GM18520 (cell line): Measurements from ENCODE around the gene C9orf78.

Source experiments
- ATAC-seq: cut with Tn5 transposase; IDR thresholded peaks from one replicate; pipeline ENCODE4 v1.9.1; 2021; ENCODE audit not compliant: unreplicated experiment

The C9orf78 gene, protein sequence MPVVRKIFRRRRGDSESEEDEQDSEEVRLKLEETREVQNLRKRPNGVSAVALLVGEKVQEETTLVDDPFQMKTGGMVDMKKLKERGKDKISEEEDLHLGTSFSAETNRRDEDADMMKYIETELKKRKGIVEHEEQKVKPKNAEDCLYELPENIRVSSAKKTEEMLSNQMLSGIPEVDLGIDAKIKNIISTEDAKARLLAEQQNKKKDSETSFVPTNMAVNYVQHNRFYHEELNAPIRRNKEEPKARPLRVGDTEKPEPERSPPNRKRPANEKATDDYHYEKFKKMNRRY

DNA sequence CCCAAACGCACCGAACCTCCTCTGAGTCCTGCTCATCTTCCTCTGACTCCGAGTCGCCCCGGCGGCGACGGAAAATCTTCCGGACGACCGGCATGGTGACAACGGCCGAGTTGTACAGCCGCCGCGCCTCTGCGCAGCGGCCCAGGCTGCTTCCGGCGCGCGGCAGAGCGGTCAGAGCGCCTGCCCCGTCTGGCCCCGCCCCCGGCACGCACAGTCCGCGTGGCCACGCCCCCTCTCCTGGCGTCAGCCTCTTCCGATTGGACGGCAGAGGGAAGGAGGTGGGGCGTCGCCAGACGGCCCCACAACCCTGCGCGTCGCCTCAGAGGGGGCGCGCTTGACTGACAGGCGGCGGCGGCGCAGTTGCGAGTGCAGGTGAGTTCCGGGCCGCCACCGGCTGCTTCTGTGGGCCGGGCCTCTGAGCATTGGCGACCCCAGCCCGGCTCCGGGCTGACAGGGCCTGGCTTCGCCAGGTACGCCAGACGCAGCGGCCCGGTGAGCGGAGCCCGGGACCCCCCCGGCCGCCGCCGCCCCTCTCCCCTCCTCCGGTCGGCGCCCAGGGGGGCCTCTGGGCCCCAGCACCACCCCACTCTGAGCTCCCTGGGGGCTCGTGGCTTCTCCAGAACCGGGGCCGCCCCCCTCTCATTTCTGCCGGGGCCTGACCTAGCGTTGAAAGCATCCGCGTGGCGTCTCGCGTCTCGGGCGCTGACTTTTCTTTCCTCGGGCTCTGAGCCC is at the start of gene C9orf78, which contains the start of gene USP20:
C9orf78 (minus strand) TSS at position 148 of the 732 bp plus-strand sequence; CDS start at position 94, 54 bp downstream.
USP20 (plus strand) TSS at position 331 of the 732 bp plus-strand sequence. CDS start 17,098 bp downstream, outside the sequence.
- ATAC-seq, result peak; percentile 88

DNA sequence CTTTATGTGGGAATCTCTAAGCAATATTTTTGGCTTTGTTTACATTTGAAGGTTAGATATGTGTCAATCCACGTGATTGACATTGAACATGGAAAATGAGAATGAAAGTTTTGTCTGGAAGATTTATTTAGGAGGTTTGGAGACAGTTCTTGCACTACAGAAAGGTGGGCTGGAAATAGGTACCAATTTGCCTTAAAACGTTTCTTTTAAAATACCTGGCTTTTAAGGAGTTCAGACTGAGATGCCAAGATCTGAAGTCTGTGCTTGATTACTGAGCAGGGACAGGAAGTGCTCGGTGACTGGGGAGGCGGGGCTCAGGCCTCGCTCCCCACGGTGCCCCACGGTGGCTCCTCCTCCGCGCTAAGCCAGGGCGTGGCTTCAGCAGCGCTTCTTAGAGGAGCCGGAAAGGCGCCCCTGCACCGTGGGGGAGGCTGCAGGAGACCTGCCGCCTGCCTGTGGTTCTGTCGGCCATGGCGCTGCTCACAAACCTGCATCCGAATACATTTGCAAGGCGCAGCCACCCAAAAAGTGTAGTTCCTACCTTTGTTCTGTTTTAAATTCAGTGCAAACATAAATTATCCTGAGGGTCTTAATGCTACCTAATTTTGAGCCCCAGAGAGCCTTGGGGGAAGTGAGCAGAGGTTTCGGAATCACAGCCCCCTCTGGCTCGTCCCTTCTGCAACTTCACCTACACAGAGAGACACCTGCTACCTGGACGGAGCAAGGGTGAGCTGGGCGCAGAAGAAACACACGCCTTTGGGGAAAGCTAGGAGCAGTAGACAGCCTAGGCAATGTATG is 49.3 kb upstream of the C9orf78 start:
- peak; percentile 35 for ATAC-seq

DNA sequence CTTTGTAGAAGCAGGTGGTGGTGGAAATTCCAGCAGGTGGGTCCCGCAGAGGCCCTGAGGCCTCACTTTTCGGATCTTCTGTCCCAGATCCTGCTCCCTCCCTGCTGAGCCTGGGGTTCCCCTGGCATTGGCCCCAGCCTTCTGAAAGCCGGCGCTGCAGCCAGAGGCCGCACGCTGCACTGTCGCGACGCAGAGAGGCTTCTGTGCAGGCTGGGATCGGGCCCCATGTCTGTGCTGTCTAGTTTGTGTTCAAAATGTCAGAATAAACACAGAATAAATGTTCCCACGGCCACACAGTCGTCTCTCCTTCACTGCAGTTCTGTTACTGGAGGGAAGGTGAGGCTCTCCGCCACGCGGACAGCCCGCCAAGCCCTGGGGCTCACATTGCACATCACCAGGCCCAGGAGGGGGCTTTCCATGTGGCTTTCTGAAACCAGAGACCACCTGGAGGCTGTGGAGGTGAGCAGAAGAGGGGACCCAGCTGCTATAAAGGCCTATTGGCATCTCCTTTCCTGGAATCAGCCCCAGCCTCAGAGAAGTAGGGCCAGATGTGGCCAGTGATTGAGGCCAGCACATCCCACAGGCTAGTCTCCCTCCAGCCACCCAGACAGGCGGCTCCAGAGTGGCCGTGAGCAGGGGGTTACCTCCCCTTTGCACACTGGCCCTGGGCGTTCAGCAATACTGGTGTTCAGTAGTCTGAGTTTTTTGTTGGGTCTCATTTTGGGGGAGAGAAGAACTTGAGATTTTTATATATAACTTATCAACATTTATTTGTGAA is 46.7 kb upstream of the C9orf78 start:
- ATAC-seq, result no peak

DNA sequence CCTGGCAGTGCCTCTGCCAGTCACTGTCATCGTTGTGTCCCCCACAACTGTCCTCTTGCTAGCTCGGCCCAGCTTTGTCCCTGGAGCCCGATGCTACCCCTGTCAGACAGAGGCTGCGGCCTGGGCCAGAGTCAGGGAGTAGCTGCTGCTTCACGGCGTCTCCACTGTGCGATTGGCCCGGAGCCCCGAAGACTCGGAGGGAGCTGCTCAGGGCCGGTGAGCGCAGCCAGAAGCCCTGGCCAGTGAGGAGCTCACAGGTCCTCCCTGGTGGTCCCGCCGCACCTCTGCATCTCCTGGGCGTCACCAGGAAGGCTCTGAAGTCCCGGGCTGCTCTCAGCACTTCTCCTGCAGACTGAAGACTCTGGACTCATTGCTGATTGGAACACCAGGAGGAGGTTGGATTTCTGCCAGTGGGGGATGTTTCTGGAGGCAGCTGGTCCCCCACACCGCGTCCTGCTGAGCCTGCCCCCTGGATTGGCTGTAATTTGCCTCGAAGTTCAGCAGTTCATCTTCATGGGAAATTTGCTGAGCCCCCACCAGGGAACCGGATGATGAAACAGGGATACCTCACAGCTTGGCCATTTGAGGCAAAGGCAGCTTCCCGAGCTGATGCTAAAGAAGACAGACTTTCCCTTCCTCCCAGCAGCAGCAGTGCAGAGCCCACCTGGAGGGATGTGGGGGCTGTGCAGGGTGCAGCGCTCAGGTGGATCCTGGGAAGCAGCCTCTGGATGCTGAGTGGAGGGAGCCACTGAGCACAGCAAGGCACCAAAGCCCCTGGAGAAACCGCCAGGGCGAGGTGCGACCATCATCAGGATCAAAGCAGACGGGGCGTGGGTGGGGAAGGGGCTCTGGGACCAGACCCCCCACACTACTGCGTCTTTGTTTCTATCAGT is 45.8 kb upstream of the C9orf78 start:
- ATAC-seq, result no peak

DNA sequence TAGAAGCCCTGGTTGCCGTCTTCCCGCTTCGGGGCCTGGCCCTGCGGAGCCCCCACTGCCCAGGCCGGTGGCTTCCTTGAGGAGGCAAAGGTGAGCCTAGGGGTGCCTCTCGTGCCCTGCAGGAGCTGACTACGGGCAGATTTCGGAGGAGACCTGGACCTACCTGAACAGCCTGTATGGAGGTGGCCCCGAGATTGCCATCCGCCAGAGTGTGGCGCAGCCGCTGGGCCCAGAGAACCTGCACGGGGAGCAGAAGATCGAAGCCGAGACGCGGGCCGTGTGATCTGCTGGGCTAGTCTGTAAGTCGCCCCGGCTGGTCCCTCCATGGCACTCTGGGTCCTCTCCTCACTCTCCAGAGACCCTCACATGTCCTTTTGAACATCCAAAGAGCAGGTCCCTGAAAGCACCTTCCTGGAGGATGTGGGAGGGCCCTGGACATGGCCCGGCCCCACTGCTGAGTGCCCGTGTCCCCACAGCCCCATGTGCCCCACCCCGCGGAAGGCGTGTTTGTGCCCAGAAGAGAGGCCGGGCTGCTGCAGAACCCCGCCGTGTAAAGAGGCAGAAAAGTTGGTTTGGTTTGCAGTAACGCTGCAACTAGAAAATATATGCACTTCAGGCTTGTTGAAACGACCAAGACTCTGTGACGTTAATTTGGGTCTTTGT is 45.0 kb upstream of the C9orf78 start:
- no peak for ATAC-seq

DNA sequence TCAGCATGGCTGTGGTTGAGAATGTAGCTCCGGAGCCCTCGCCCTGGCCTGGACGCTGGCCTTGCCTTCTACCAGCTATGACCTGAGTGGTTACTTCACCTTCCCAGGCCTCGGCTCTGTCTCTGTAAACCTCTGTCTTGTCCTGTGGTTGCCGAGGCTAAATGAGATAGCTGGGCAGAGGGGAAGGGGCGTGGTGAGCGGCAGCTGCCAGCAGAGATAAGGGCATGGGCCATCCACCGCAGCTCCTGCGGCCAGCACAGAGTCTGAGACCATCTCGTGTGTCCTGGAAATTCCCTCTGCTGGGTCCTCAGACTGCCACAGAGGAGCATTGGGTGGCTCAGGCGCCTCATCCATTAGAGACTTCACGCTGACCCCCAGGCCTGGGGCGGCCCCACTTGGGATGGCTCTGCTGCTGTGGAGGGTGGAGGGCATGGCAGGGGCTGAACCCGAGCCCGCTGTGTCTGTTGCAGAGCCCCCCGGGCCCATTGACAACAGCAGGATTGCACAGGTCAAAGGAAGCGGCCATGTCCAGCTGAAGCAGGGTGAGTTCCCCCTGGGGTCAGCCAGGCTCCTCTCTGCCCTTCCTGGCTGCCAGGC is 44.1 kb upstream of the C9orf78 start:
- no peak for ATAC-seq

DNA sequence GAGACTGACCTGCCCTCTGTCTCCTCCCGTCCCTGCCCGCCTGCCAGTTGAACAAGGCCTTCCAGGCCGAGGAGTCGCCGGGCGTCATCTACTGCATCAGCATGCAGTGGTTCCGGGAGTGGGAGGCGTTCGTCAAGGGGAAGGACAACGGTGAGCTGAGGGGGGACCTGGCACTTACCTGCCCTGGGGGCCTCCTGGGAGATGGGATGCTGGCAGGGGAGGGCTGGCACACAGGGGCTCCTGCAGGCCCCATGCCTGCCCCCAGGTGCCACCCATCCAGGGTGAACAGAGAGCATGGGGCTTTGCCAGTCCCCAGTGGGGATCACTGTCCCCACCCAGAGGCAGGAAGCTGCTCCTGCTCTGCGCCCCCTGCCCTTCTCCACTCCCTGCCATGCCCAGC is 43.2 kb upstream of the C9orf78 start:
- no peak for ATAC-seq

DNA sequence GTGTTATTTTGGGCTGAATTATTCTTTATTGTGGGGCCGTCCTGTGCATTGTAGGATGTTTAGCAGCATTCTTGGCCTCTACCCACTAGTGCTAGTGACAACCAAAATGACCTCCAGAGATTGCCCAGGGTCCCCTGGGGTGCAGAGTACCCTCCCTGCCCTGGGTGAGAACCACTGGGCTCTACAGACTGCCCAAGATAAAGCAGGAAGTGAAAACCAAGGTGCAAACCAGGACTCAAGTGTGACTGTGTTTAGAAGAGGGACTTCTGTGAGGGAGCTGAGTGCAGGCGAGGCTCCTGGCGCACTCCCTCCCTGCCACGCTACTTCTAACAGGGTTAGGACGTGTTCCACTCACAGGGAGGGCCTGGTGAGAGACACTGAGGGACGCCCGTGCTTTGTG is 41.7 kb upstream of the C9orf78 start:
- no peak for ATAC-seq

DNA sequence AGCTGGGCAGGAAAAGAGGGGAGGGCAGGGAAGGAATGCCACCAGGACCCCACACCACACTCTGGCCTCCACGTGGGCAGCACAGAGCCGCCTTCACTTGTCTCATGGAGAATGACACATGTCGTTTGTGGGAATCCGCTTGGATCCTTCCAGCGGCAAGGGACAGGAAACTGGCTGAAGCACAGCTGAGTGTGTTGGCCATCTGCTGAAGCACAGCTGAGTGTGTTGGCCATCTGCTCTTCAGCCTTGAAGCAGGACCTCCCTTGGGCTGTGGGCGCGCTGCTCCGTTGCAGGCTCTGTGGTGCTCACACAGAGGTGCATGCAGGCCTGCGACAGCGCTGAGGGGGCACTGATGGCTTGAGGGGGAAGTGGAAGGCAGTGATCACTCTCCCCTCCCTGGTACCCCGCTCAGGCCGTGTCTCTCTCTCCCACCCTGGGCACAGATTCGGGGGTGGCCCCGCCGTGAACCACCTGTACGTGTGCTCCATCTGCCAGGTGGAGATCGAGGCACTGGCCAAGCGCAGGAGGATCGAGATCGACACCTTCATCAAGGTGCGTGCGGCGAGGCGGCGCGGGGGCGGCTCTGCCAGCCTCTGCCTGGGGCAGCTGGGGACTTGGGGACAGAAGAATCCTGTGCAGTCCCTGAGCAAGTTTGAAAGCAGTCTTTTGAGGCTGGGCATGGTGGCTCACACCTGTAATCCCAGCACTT is 40.8 kb upstream of the C9orf78 start:
- no peak for ATAC-seq

DNA sequence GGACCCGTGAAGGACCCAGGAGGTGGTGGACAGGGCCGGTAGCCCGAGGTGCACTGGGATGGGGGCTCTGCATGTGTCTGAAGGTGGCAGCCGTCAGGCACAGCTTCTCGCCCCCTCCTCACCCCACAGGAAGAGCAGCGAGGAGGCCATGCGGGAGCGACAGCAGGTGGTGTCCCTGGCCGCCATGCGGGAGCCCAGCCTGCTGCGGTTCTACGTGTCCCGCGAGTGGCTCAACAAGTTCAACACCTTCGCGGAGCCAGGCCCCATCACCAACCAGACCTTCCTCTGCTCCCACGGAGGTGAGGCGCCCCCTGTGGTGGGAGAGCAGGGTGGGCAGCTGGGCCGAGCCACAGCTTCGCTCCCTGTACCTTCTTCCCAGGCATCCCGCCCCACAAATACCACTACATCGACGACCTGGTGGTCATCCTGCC is 40.1 kb upstream of the C9orf78 start:
- no peak for ATAC-seq

DNA sequence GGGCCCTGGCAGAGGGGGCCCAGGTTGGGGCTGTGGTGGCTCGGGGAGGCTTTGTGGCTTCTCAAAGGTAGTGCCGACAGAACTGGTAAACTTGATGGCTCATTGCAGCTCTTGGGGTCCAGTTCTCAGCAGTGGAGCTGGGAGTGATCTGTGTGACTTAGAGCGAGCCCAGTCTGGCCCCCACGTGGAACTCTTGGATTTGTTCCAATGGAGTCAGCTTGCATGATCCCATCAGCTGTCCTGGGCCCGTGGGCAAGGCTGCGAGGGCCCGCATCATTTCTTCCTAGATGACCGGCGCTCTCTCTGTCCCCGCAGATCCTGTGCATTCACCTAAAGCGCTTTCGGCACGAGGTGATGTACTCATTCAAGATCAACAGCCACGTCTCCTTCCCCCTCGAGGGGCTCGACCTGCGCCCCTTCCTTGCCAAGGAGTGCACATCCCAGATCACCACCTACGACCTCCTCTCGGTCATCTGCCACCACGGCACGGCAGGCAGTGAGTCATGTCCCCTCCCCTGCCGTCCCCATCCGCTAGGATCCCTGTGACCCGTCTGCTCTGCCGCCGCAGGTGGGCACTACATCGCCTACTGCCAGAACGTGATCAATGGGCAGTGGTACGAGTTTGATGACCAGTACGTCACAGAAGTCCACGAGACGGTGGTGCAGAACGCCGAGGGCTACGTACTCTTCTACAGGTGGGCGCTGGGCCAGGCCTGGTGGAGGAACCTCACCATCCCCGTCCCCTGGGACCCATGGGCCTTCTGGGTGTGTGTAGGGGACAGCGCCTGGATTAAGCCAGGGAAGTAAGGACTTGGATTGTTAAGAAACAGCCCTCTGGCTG is 39.4 kb upstream of the C9orf78 start:
- no peak for ATAC-seq

DNA sequence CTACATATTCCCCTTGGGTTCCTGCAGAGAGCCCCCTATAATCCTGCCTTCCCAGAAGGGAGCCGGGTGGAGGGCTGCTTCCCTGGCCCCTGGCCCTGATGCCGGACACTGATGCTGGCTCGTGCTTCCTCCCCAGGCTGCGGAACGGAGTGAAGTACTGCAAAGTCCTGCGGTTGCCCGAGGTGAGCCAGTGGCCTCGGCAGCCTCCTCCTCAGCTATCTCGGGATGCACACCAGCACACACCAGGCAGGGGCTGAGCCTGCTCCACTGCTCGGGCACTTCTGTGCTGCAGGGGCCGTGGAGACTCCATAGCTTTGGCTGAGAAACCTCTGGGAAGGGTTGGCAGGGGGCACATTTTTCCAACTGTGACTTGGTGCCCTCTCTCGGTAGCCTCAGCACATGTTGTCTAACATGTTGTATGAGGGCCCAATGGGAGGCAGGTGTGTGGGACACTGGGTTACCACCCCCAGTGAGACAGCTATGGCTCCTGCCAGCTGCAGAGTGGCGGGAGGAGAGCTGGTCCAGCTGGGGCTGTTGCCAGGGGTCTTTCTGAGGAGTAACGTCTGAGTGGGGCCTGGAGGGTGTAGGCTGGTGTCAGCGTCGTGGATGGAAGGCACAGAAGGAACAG is 38.6 kb upstream of the C9orf78 start:
- no peak for ATAC-seq

DNA sequence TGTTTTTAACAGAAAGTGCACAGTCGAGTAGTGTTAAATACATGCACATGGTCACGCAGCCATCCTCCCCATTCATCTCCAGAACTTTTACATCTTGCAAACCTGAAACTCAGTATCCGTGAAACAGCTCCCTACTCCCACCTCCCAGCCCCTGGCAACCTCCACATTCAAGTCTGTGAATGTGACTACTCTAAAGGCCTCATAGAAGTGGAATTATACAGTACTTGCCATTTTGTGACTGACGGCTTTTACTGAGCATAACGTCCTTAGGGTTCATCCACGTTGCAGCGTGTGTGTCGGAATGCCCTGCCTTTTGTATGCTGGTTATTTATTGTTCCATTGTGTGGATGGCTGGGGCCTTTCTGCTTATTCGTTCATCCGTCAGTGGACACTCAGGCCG is 36.0 kb upstream of the C9orf78 start:
- ATAC-seq, result no peak

DNA sequence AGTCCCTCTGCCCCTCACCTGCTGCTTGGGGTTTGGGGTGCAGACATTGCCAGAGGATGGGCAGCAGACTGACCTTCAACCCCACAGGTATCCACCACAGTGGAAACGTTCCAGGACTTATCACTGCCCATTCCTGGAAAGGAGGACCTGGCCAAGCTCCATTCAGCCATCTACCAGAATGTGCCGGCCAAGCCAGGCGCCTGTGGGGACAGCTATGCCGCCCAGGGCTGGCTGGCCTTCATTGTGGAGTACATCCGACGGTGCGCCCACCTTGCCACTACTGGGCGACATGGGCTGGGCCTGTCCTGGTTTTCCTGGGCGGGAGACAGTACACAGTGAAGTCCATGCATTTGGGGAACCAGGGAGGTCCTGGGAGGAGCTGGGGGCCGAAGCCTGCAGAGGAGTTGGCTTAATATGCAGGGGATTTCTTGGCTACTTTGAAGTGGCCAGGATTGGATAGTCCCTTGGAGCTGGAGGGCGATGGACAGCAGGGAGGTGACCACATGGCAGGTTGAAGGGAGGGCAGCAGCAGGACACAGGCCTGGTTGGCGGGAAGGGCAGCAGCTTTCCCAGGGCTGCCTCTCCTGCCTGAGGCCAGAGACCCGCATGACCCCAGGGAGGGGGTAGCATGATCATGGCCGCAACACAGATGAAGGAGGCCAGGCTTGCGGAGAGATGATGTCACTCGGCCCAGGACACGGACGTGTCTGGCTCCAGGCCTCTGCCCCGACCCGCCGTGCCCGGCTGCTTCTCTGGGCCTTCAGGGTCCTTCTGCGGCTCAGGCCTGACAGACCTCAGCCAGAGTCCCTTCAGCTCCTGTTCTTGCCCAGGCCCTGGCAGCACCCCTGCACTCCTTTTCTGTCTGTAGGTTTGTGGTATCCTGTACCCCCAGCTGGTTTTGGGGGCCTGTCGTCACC is 34.8 kb upstream of the C9orf78 start:
- ATAC-seq, result no peak

DNA sequence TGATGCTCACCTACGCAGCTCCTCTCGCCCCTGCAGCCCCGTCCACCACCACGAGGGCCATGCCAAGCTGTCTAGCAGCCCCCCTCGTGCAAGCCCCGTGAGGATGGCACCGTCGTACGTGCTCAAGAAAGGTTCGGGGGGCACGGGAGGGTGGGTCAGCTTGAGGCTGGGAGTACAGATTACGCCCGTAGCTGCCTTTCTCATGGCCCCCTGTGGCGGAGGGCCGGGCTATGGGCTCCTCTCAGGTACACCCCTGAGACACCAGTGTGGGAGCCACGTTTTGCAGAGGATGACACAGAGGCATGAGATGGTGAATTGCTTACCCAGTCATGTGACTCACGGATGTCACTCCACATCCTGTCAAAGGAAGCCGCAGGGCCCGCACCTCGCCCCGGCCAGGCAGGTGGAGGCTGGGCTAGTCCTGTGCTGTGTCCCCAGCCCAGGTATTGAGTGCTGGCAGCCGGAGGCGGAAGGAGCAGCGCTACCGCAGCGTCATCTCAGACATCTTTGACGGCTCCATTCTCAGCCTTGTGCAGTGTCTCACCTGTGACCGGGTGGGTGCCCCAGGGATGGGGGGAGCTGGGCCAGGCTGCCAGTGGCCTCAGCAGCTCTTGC is 33.9 kb upstream of the C9orf78 start:
- ATAC-seq, result no peak
